ENCODE measurements around the gene ROPN1B.

- TF ChIP-seq CTCF (conservative IDR thresholded peaks at IDR 0.05; ENCODE audit: low read length) (no peak), EZH2phosphoT487 (IDR thresholded peaks at IDR 0.05; ENCODE audit: borderline replicate concordance, low read depth, low read length) (no peak)
Measured at GRCh38 chr3:126031981-126032471, 63.0 kb downstream of the ROPN1B start.

Data from OCI-LY7 (cell line).